OCI-LY7 (cell line): ENCODE data around the gene SLCO2B1. TPM values are rescaled to one million over a fixed set of nuclear protein-coding genes. Genes with fewer than 3 reads are reported as not detected.
A peak's percentile ranks its signal among the peaks of the same experiment; 100 is the strongest.

ENCODE experiments used
- BruUV-seq: library from RNA; stranded (reverse); fragments of 400-500 nt; replicated peaks from 2 replicates; lab custom pipeline; 2021; lab: Mats Ljungman, UMichigan
- CTCF ChIA-PET: fragments of 300-600 bp; sonication (Branson Sonifier 250); formaldehyde crosslinking; loops from one replicate; lab custom pipeline; 2022; ENCODE audit warnings: antibody characterized with exemption; ENCODE audit not compliant: unreplicated experiment; lab: Charles Lee
- POLR2A ChIA-PET: fragments of 300-600 bp; sonication (Branson Sonifier 250); formaldehyde crosslinking; loops from one replicate; lab custom pipeline; 2022; ENCODE audit warnings: antibody characterized with exemption; lab: Charles Lee
- DNase-seq: peaks from one replicate; pipeline ENCODE4 v3.0.0-alpha.2; 2015; ENCODE audit warnings: low spot score
- H2AFZ ChIP-seq: fragments of 200-600 bp; sonication (generic), shearing (Covaris generic); 2 replicates; pipeline ENCODE4 v1.6.1; 2014; ENCODE audit warnings: mild to moderate bottlenecking, antibody characterized with exemption, low read length, moderate library complexity
- H3K27ac ChIP-seq: fragments of 200-600 bp; sonication (generic); 2 replicates; pipeline ENCODE4 v1.5.1; 2014; ENCODE audit warnings: mixed run types, low read depth, mild to moderate bottlenecking, moderate library complexity, low read length, inconsistent platforms; ENCODE audit not compliant: poor library complexity, severe bottlenecking
- H3K36me3 ChIP-seq: fragments of 200-600 bp; sonication (generic); 2 replicates; pipeline ENCODE4 v1.6.1; 2014; ENCODE audit warnings: mild to moderate bottlenecking, antibody characterized with exemption, low read length, moderate library complexity, mixed read lengths; ENCODE audit not compliant: insufficient read depth
- H3K4me1 ChIP-seq: fragments of 200-600 bp; sonication (generic); 2 replicates; pipeline ENCODE4 v1.5.1; 2014; ENCODE audit warnings: mild to moderate bottlenecking, low read length; ENCODE audit not compliant: insufficient read depth, poor library complexity, severe bottlenecking
- H3K4me2 ChIP-seq: fragments of 200-600 bp; sonication (generic); 2 replicates; pipeline ENCODE4 v1.6.1; 2014; ENCODE audit warnings: mild to moderate bottlenecking, low read length
- H3K4me3 ChIP-seq: fragments of 200-600 bp; sonication (generic); 2 replicates; pipeline ENCODE4 v1.5.1; 2014; ENCODE audit warnings: mild to moderate bottlenecking, low read depth, low read length; ENCODE audit not compliant: poor library complexity, severe bottlenecking
- H3K79me2 ChIP-seq: fragments of 200-600 bp; sonication (generic); 2 replicates; pipeline ENCODE4 v1.6.1; 2016; ENCODE audit warnings: low read depth, mild to moderate bottlenecking, low read length, moderate library complexity, mixed read lengths; ENCODE audit not compliant: insufficient read depth
- H3K9me2 ChIP-seq: fragments of 200-600 bp; sonication (generic); 2 replicates; pipeline ENCODE4 v1.6.1; 2016; ENCODE audit warnings: mild to moderate bottlenecking, low read length, mixed read lengths; ENCODE audit not compliant: insufficient read depth
- H3K9me3 ChIP-seq: fragments of 200-600 bp; sonication (generic); 2 replicates; pipeline ENCODE4 v1.6.1; 2014; ENCODE audit warnings: mild to moderate bottlenecking, mixed run types, low read length, mixed read lengths
- H4K20me1 ChIP-seq: fragments of 200-600 bp; sonication (generic); 2 replicates; pipeline ENCODE4 v1.6.1; 2014; ENCODE audit warnings: mild to moderate bottlenecking, antibody characterized with exemption, low read length, moderate library complexity, mixed read lengths; ENCODE audit not compliant: insufficient read depth
- CTCF ChIP-seq: fragments of 200-600 bp; sonication (generic); conservative IDR thresholded peaks from 2 replicates; pipeline ENCODE4 v1.5.1; 2014; ENCODE audit warnings: mild to moderate bottlenecking, antibody characterized with exemption, low read length, moderate library complexity, mixed read lengths
- EZH2phosphoT487 ChIP-seq: fragments of 200-600 bp; sonication (generic); IDR thresholded peaks from 2 replicates; pipeline ENCODE4 v1.6.1; 2018; ENCODE audit warnings: low read depth, borderline replicate concordance, mild to moderate bottlenecking, mixed run types, antibody characterized with exemption, low read length, moderate library complexity, mixed read lengths
- intact Hi-C: fragments of 100-400 bp; cut with micrococcal nuclease; formaldehyde crosslinking; loops from one replicate; pipeline ENCODE4 v1.10.0; 2022; ENCODE audit not compliant: unreplicated experiment
- total RNA-seq, 2 experiments: library from RNA; depleted of rRNA in 1 of 2; stranded (reverse); fragments of >200 nt in 1 of 2; shearing (Covaris generic) in 1 of 2; gene quantifications; 2 replicates each; pipeline ENCODE4 v1.2.3, GENCODE V29; 2014 to 2022

The SLCO2B1 gene
- total RNA-seq, 2 experiments from 2014 or later: 0.03 TPM; not detected in 1

GRCh38 chr11:75204685-75205563 is 54.0 kb downstream of the SLCO2B1 start:
- Histone ChIP-seq H3K79me2 (no peaks in the 10 kb centered on the region), H3K27ac (no peak overlapping the region), H3K4me2 (0 out of 2 replicates have a peak overlapping the region, but pooled peaks have one; percentile 9), H3K36me3 (no peaks in the 10 kb centered on the region), H3K9me3 (no peaks in the 10 kb centered on the region), H3K4me1 (peaks cover 8% of the 10 kb centered on the region), H2AFZ (no peak overlapping the region), H4K20me1 (no peaks in the 10 kb centered on the region), H3K4me3 (no peak overlapping the region), H3K9me2 (no peaks in the 10 kb centered on the region)
- no TSS peak for BruUV-seq
- intact Hi-C loops: loop anchor here (1.0 to 5.0 kb wide), 5 partner anchors 42 to 276 kb away; no protein-coding TSS in a partner anchor
- TF ChIP-seq CTCF: peak; percentile 95
- no peak for TF ChIP-seq EZH2phosphoT487
- DNase-seq: peak; percentile 82
- ChIA-PET POLR2A (interaction anchor here (0.7 kb wide), 1 partner anchor 43 kb away, joined by 3 read pairs; no protein-coding TSS in a partner anchor), CTCF (interaction anchor here (0.8 to 2.6 kb wide), 6 partner anchors 9 to 275 kb away, joined by 3 to 27 read pairs (median 4); partner anchors contain the start of gene SLCO2B1)

DNA sequence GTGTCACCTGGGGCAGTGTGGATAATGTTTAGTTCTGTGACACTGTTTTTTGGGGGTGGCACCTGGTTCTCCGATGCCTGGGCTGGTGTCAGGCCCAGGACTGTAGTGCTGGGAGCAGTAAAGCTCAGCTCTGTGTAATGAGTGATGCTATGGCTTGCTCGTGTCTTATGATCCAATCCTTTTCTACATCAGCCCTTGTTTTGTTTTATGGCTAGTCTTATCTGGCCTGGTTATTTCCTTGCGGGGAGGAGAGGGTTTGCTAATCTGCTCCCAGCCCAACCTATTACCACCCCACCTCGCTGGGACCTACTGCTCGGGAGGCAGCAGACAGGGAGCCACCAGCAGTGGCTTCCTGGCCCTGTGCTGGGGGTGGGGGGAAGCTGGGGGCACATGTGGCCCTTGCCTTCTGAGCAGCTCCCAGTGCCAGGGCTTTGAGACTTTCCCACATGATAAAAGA is 54.7 kb downstream of the SLCO2B1 start:
- BruUV-seq: no TSS peak
- Histone ChIP-seq H4K20me1 (no peaks in the 10 kb centered on the region), H3K9me3 (no peaks in the 10 kb centered on the region), H3K27ac (no peak overlapping the region), H3K4me3 (no peak overlapping the region), H3K36me3 (no peaks in the 10 kb centered on the region), H3K4me1 (peaks cover 8% of the 10 kb centered on the region), H3K79me2 (no peaks in the 10 kb centered on the region), H2AFZ (no peak overlapping the region), H3K9me2 (no peaks in the 10 kb centered on the region), H3K4me2 (no peak overlapping the region)
- ChIA-PET POLR2A (interaction anchor here (0.7 kb wide), 1 partner anchor 43 kb away, joined by 3 read pairs; no protein-coding TSS in a partner anchor), CTCF (interaction anchor here (1.0 to 2.6 kb wide), 5 partner anchors 10 to 276 kb away, joined by 3 to 27 read pairs (median 5); partner anchors contain the start of gene SLCO2B1)
- DNase-seq: no peak
- intact Hi-C loops: loop anchor here (1.0 to 5.0 kb wide), 5 partner anchors 42 to 276 kb away; no protein-coding TSS in a partner anchor
- no peak for TF ChIP-seq CTCF
